Neural crest cell (in vitro differentiated cells): ENCODE measurements around the gene B4GALT1. TPM values are rescaled to one million over a fixed set of nuclear protein-coding genes. Genes with fewer than 3 reads are reported as not detected.

Experiments
- DNase-seq: peaks from one replicate; pipeline ENCODE4 v3.0.0; 2021; ENCODE audit warnings: low read depth, mixed read lengths, low spot score
- H3K27ac Mint-ChIP-seq: one replicate; pipeline ENCODE4 v1.8.0; 2021; ENCODE audit warnings: mild to moderate bottlenecking, mixed read lengths; ENCODE audit not compliant: unreplicated experiment
- H3K27me3 Mint-ChIP-seq: 2 replicates; pipeline ENCODE4 v1.8.0; 2021; ENCODE audit warnings: low read depth, mild to moderate bottlenecking, mixed read lengths
- H3K36me3 Mint-ChIP-seq: 2 replicates; pipeline ENCODE4 v1.8.0; 2021; ENCODE audit warnings: low read depth, mild to moderate bottlenecking, mixed read lengths
- H3K4me1 Mint-ChIP-seq: 2 replicates; pipeline ENCODE4 v1.8.0; 2021; ENCODE audit warnings: mixed read lengths
- H3K4me3 Mint-ChIP-seq: one replicate; pipeline ENCODE4 v1.8.0; 2021; ENCODE audit warnings: mild to moderate bottlenecking, mixed read lengths
- H3K9me3 Mint-ChIP-seq: 2 replicates; pipeline ENCODE4 v1.8.0; 2021; ENCODE audit warnings: mixed read lengths
- CTCF ChIP-seq: fragments of 200-600 bp; sonication (generic); conservative IDR thresholded peaks from 2 replicates; pipeline ENCODE4 v1.5.0; 2021; ENCODE audit warnings: antibody characterized with exemption, mild to moderate bottlenecking
- total RNA-seq: library from RNA; stranded (reverse); gene quantifications from 2 replicates; pipeline ENCODE4 v1.2.1, GENCODE V29; 2021

Gene B4GALT1
- total RNA-seq, 1 donor from 2014 or later: 17.9 TPM

- TF ChIP-seq CTCF: no peak
- Mint-ChIP-seq H3K4me3 (peak overlapping the region; percentile 11), H3K36me3 (peaks cover 2% of the 10 kb centered on the region), H3K27me3 (no peaks in the 10 kb centered on the region), H3K9me3 (peaks cover 4% of the 10 kb centered on the region), H3K27ac (no peak overlapping the region), H3K4me1 (peaks cover 19% of the 10 kb centered on the region)
- no peak for DNase-seq
Measured at GRCh38 chr9:33153001-33153400, 14.1 kb downstream of the B4GALT1 start.

GRCh38 chr9:33151601-33152000 is 15.5 kb downstream of the B4GALT1 start:
- Mint-ChIP-seq H3K4me1 (peaks cover 9% of the 10 kb centered on the region), H3K9me3 (peaks cover 4% of the 10 kb centered on the region), H3K4me3 (no peak overlapping the region), H3K27ac (peak overlapping the region; percentile 23), H3K27me3 (no peaks in the 10 kb centered on the region), H3K36me3 (peaks cover 2% of the 10 kb centered on the region)
- no peak for DNase-seq
- TF ChIP-seq CTCF: no peak

- Mint-ChIP-seq H3K4me1 (peaks cover 9% of the 10 kb centered on the region), H3K27me3 (no peaks in the 10 kb centered on the region), H3K4me3 (no peak overlapping the region), H3K27ac (no peak overlapping the region), H3K36me3 (peaks cover 2% of the 10 kb centered on the region), H3K9me3 (peaks cover 4% of the 10 kb centered on the region)
- TF ChIP-seq CTCF: no peak
- no peak for DNase-seq
Measured at GRCh38 chr9:33151007-33151557, 16.1 kb downstream of the B4GALT1 start.

GRCh38 chr9:33148367-33149014 is 18.6 kb downstream of the B4GALT1 start:
- DNase-seq: no peak
- Mint-ChIP-seq H3K36me3 (peaks cover under 1% of the 10 kb centered on the region), H3K27me3 (no peaks in the 10 kb centered on the region), H3K27ac (no peak overlapping the region), H3K4me3 (no peak overlapping the region), H3K4me1 (peaks cover 6% of the 10 kb centered on the region), H3K9me3 (peaks cover 1% of the 10 kb centered on the region)
- TF ChIP-seq CTCF: no peak

GRCh38 chr9:33147416-33148169 is 19.5 kb downstream of the B4GALT1 start:
- H3K4me3 Mint-ChIP-seq: no peak overlapping the region
- H3K9me3 Mint-ChIP-seq: no peaks in the 10 kb centered on the region
- H3K4me1 Mint-ChIP-seq: no peaks in the 10 kb centered on the region
- no peaks in the 10 kb centered on the region for H3K27me3 Mint-ChIP-seq
- no peak for DNase-seq
- H3K36me3 Mint-ChIP-seq: no peaks in the 10 kb centered on the region
- no peak for TF ChIP-seq CTCF
- H3K27ac Mint-ChIP-seq: no peak overlapping the region
